GM12864 (cell line): ENCODE measurements around the gene RBM8A.
A peak's percentile ranks its signal among the peaks of the same experiment; 100 is the strongest.

Source experiments
- DNase-seq: peaks from one replicate; pipeline ENCODE4 v3.0.0-alpha.2; 2011; ENCODE audit warnings: low read depth
- H3K4me3 ChIP-seq: 2 replicates; pipeline ENCODE4 v1.5.1; 2011; ENCODE audit warnings: mild to moderate bottlenecking, low read depth, low read length, control low read depth
- CTCF ChIP-seq: IDR thresholded peaks from 2 replicates; pipeline ENCODE4 v1.5.1; 2011; ENCODE audit warnings: low read depth, mild to moderate bottlenecking, moderate library complexity, low read length, control low read depth, inconsistent platforms; ENCODE audit errors: missing control alignments

Gene RBM8A

GRCh38 chr1:145956361-145956760 lies 29.1 kb upstream of the RBM8A start:
- no peak for TF ChIP-seq CTCF
- DNase-seq, result no peak
- H3K4me3 ChIP-seq, result peak overlapping the region; percentile 94; the same call in 1 of the 2 replicates

DNA sequence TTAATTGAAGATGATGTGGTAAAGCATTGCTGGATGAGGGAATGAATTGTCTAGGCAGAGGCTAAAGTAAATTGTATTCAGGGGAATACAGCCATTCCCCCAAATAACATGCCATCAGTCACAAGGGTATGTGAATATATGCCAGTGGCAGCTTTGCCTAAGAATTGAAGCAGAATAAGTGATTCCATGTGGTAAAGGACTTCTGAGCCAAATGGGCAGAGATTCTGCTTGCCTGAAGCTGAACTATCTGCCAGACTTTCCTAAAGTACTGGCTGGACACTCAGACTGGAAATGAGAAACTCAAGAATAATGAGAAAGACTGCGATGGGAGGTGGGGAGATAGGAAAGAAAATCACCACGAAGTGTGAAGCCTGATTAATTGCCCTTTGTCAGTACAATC lies 28.2 kb upstream of the RBM8A start:
- no peak for TF ChIP-seq CTCF
- DNase-seq, result no peak

GRCh38 chr1:145953861-145954260 lies 26.6 kb upstream of the RBM8A start:
- TF ChIP-seq CTCF, result no peak
- H3K4me3 ChIP-seq, result no peak overlapping the region
- DNase-seq, result no peak

More for the DNA sequence above, 28.2 kb upstream of the RBM8A start:
- no peak overlapping the region for H3K4me3 ChIP-seq

- no peak overlapping the region for H3K4me3 ChIP-seq
- DNase-seq, result no peak
- TF ChIP-seq CTCF, result no peak
These were observed 25.6 kb upstream of the RBM8A start for GRCh38 chr1:145952903-145953302.

DNA sequence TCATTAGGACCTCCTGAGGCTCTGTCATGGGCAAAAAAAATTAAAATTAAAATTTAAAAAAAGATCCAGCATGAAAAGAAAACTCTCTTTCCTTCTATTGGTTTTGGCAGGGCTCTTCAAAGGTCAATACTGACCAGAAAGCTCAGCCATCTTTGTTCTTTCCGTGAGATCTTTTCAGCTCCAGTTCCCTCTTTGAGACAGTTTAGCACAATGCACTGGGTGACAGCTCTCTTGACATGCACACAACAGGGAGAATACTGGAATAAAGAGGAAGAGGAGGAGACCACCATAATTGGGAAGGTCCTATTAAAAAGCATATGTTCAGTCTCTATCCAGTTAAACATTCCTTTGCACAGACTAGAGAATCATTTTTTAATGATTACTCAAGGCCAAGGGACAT lies 24.2 kb upstream of the RBM8A start:
- H3K4me3 ChIP-seq, result no peak overlapping the region
- no peak for DNase-seq
- no peak for TF ChIP-seq CTCF

- H3K4me3 ChIP-seq, result no peak overlapping the region
- DNase-seq, result no peak
- no peak for TF ChIP-seq CTCF
These were observed 21.9 kb upstream of the RBM8A start for GRCh38 chr1:145949219-145949618.

- H3K4me3 ChIP-seq, result no peak overlapping the region
- no peak for DNase-seq
- no peak for TF ChIP-seq CTCF
These were observed 20.3 kb upstream of the RBM8A start for GRCh38 chr1:145947551-145947950.
